Activated effector memory CD4-positive, alpha-beta T cell treated with Interleukin-2 at 50 U/mL for 16 hours (primary cell): ENCODE results near the gene FAM47C.
"Not testable (repeated sequence)": the region's sequence is repeated elsewhere in the genome, so short reads cannot be mapped to it uniquely, and the experiment has no call there.

ENCODE experiments used
- DNase-seq: peaks from one replicate; pipeline ENCODE4 v3.0.0-alpha.2; 2020

The FAM47C gene

GRCh38 chrX:37008182-37008581 lies at the start of gene FAM47C:
FAM47C (plus strand) TSS chrX:37008366; CDS start chrX:37008411, 45 bp downstream.
- DNase-seq, result not testable (repeated sequence)

GRCh38 chrX:36961590-36961989 lies 46.6 kb upstream of the FAM47C start:
- DNase-seq, result no peak

- no peak for DNase-seq
These were observed 44.9 kb upstream of the FAM47C start for GRCh38 chrX:36963069-36963808.

- no peak for DNase-seq
These were observed 44.3 kb upstream of the FAM47C start for GRCh38 chrX:36963852-36964251.

- no peak for DNase-seq
These were observed 34.6 kb upstream of the FAM47C start for GRCh38 chrX:36973575-36973974.

GRCh38 chrX:36974911-36975310 lies 33.3 kb upstream of the FAM47C start:
- no peak for DNase-seq

- no peak for DNase-seq
These were observed 29.3 kb upstream of the FAM47C start for GRCh38 chrX:36978886-36979285.

- no peak for DNase-seq
These were observed 24.3 kb upstream of the FAM47C start for GRCh38 chrX:36983831-36984230.

- not testable (repeated sequence) for DNase-seq
These were observed 22.6 kb upstream of the FAM47C start for GRCh38 chrX:36985416-36986209.

- no peak for DNase-seq
These were observed 21.9 kb upstream of the FAM47C start for GRCh38 chrX:36986231-36986630.

- not testable (repeated sequence) for DNase-seq
These were observed 21.0 kb upstream of the FAM47C start for GRCh38 chrX:36987212-36987611.

- DNase-seq, result no peak
These were observed 8.0 kb upstream of the FAM47C start for GRCh38 chrX:37000140-37000539.

- DNase-seq, result no peak
These were observed 2.3 kb downstream of the FAM47C start for GRCh38 chrX:37010496-37010895.

GRCh38 chrX:37034260-37034659 lies 26.1 kb downstream of the FAM47C start:
- DNase-seq, result not testable (repeated sequence)

GRCh38 chrX:37036674-37037220 lies 28.6 kb downstream of the FAM47C start:
- not testable (repeated sequence) for DNase-seq

GRCh38 chrX:37038814-37039213 lies 30.6 kb downstream of the FAM47C start:
- DNase-seq, result not testable (repeated sequence)

GRCh38 chrX:37042956-37043885 lies 35.1 kb downstream of the FAM47C start:
- DNase-seq, result not testable (repeated sequence)

- DNase-seq, result no peak
These were observed 39.6 kb downstream of the FAM47C start for GRCh38 chrX:37047776-37048175.

- DNase-seq, result not testable (repeated sequence)
These were observed 49.4 kb downstream of the FAM47C start for GRCh38 chrX:37057572-37057971.

- no peak for DNase-seq
These were observed 52.8 kb downstream of the FAM47C start for GRCh38 chrX:37060999-37061398.
